ENCODE results near the gene STX10. TPM values are rescaled to one million over a fixed set of nuclear protein-coding genes. Genes with fewer than 3 reads are reported as not detected.
A peak's percentile ranks its signal among the peaks of the same experiment; 100 is the strongest.

STX10 gene
- total RNA-seq, 1 experiment from 2014 or later = 78.6 TPM

GRCh38 chr19:13120031-13120430 lies 30.1 kb downstream of the STX10 start:
- no peak for DNase-seq (ENCODE audit: low read depth)

- DNase-seq (ENCODE audit: low read depth) = no peak
Observed at GRCh38 chr19:13119627-13120026, 30.5 kb downstream of the STX10 start.

GRCh38 chr19:13118424-13119193 lies 31.6 kb downstream of the STX10 start:
- no peak for DNase-seq (ENCODE audit: low read depth)

- DNase-seq (ENCODE audit: low read depth) = peak; percentile 86
Observed at GRCh38 chr19:13117772-13118423, 32.3 kb downstream of the STX10 start, which contains the start of gene NACC1. TSS of gene NACC1 (plus strand) at chr19:13118264. CDS start at chr19:13135208, 16,944 bp downstream.

- no peak for DNase-seq (ENCODE audit: low read depth)
Observed at GRCh38 chr19:13117176-13117771, 32.9 kb downstream of the STX10 start.

GRCh38 chr19:13116282-13117175 lies 33.6 kb downstream of the STX10 start, which contains the start of gene TRMT1:
TSS of gene TRMT1 (minus strand) at chr19:13116740. CDS start at chr19:13116399, 341 bp downstream.
- DNase-seq (ENCODE audit: low read depth) = peak; percentile 93

- no peak for DNase-seq (ENCODE audit: low read depth)
Observed at GRCh38 chr19:13115936-13116281, 34.3 kb downstream of the STX10 start.

GRCh38 chr19:13112555-13112954 lies 37.6 kb downstream of the STX10 start:
- no peak for DNase-seq (ENCODE audit: low read depth)

GRCh38 chr19:13110099-13110610 lies 40.0 kb downstream of the STX10 start:
- DNase-seq (ENCODE audit: low read depth) = no peak

- no peak for DNase-seq (ENCODE audit: low read depth)
Observed at GRCh38 chr19:13109361-13110098, 40.6 kb downstream of the STX10 start.

GRCh38 chr19:13104848-13105711 lies 45.1 kb downstream of the STX10 start:
- DNase-seq (ENCODE audit: low read depth) = no peak

GRCh38 chr19:13104360-13104847 lies 45.8 kb downstream of the STX10 start:
- DNase-seq (ENCODE audit: low read depth) = no peak

GRCh38 chr19:13103581-13104359 lies 46.4 kb downstream of the STX10 start:
- no peak for DNase-seq (ENCODE audit: low read depth)

GRCh38 chr19:13102666-13103580 lies 47.3 kb downstream of the STX10 start, which contains the start of gene LYL1:
TSS of gene LYL1 (minus strand) at chr19:13102858. CDS start at chr19:13101171, 1,687 bp downstream.
- DNase-seq (ENCODE audit: low read depth) = no peak

GRCh38 chr19:13102416-13102665 lies 47.8 kb downstream of the STX10 start:
- DNase-seq (ENCODE audit: low read depth) = no peak

- DNase-seq (ENCODE audit: low read depth) = no peak
Observed at GRCh38 chr19:13101590-13102415, 48.4 kb downstream of the STX10 start.

Data from LHCN-M2 (cell line).